MM.1S (cell line): ENCODE results near the gene R3HDM1.

Experiments used
- DNase-seq: peaks from one replicate; pipeline ENCODE4 v3.0.0-alpha.2; 2015
- H2AFZ ChIP-seq: fragments of 300-600 bp; sonication (generic); 2 replicates; pipeline ENCODE4 v1.6.0; 2016; ENCODE audit warnings: antibody characterized with exemption, low read length
- H3F3A ChIP-seq: fragments of 300-600 bp; sonication (generic); 2 replicates; pipeline ENCODE4 v1.6.1; 2016; ENCODE audit warnings: mild to moderate bottlenecking, antibody characterized with exemption, low read length, moderate library complexity, mixed read lengths; ENCODE audit not compliant: insufficient read depth
- H3K27ac ChIP-seq: fragments of 300-600 bp; sonication (generic); 2 replicates; pipeline ENCODE4 v1.5.1; 2016; ENCODE audit warnings: mild to moderate bottlenecking, low read length
- H3K27me3 ChIP-seq: fragments of 300-600 bp; sonication (generic); replicated peaks from 2 replicates; pipeline ENCODE4 v1.6.0; 2016; ENCODE audit warnings: low read length; ENCODE audit not compliant: insufficient read depth
- H3K36me3 ChIP-seq: fragments of 300-600 bp; sonication (generic); replicated peaks from 2 replicates; pipeline ENCODE4 v1.6.1; 2016; ENCODE audit warnings: mild to moderate bottlenecking, low read length, mixed read lengths; ENCODE audit not compliant: insufficient read depth
- H3K4me1 ChIP-seq: fragments of 300-600 bp; sonication (generic); 2 replicates; pipeline ENCODE4 v1.6.1; 2016; ENCODE audit warnings: low read length, mixed read lengths
- H3K4me2 ChIP-seq: fragments of 300-600 bp; sonication (generic); 2 replicates; pipeline ENCODE4 v1.6.0; 2016; ENCODE audit warnings: low read depth, low read length
- H3K4me3 ChIP-seq: fragments of 300-600 bp; sonication (generic); 2 replicates; pipeline ENCODE4 v1.5.1; 2016; ENCODE audit warnings: low read length, mixed read lengths
- H3K79me2 ChIP-seq: fragments of 300-600 bp; sonication (generic); 2 replicates; pipeline ENCODE4 v1.6.1; 2016; ENCODE audit warnings: mixed run types, low read length, mixed read lengths
- H3K9ac ChIP-seq: fragments of 300-600 bp; sonication (generic); 2 replicates; pipeline ENCODE4 v1.6.1; 2016; ENCODE audit warnings: low read length, mixed read lengths
- H3K9me2 ChIP-seq: fragments of 300-600 bp; sonication (generic); replicated peaks from 2 replicates; pipeline ENCODE4 v1.6.1; 2016; ENCODE audit warnings: mild to moderate bottlenecking, low read length, mixed read lengths; ENCODE audit not compliant: insufficient read depth
- H3K9me3 ChIP-seq: fragments of 300-600 bp; sonication (generic); replicated peaks from 2 replicates; pipeline ENCODE4 v1.6.1; 2016; ENCODE audit warnings: mild to moderate bottlenecking, low read length, mixed read lengths; ENCODE audit not compliant: insufficient read depth
- H4K20me1 ChIP-seq: fragments of 300-600 bp; sonication (generic); 2 replicates; pipeline ENCODE4 v1.6.1; 2016; ENCODE audit warnings: mild to moderate bottlenecking, low read length, moderate library complexity, mixed read lengths; ENCODE audit not compliant: insufficient read depth
- EZH2 ChIP-seq: fragments of 300-600 bp; sonication (generic); optimal IDR thresholded peaks from 2 replicates; pipeline ENCODE3; 2017; ENCODE audit warnings: low read depth, mild to moderate bottlenecking, antibody characterized with exemption, low read length, mixed read lengths
- EZH2phosphoT487 ChIP-seq: fragments of 300-600 bp; sonication (generic); IDR thresholded peaks from 2 replicates; pipeline ENCODE4 v1.6.1; 2018; ENCODE audit warnings: antibody characterized with exemption, low read length
- TF ChIP-seq, protein P1 (sequence below): fragments of 300-600 bp; sonication (generic); IDR thresholded peaks from 2 replicates; pipeline ENCODE4 v1.5.1; 2016; ENCODE audit warnings: antibody characterized with exemption, low read length, mixed read lengths

R3HDM1 gene

DNA sequence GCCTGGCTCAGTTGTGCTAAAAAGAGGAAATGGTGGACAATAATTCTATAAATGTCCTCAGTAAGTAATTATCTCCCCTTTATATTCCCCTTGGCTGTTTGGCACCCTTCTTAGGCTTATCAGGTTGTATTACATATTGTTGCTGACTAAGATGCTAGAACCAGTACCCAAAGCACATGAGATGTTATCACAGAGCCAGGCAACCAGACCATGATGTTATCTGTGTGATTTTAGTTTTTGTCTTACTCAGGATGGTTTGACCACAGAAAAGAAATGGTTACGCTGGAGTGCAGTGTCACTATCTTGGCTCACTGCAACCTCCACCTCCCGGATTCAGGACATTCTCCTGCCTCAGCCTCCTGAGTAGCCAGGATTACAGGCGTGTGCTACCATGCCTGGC, 15.2 kb downstream of the R3HDM1 start:
- Histone ChIP-seq H3K27ac (no peak overlapping the region), H3K36me3 (no peaks in the 10 kb centered on the region), H4K20me1 (0 out of 2 replicates have a peak, but pooled peaks cover 5% of the 10 kb centered on the region), H3K79me2 (peaks cover 80% of the 10 kb centered on the region), H3F3A (no peaks in the 10 kb centered on the region), H3K27me3 (no peaks in the 10 kb centered on the region), H3K4me3 (no peak overlapping the region), H3K9me2 (no peaks in the 10 kb centered on the region), H2AFZ (no peak overlapping the region), H3K9me3 (no peaks in the 10 kb centered on the region), H3K4me1 (no peaks in the 10 kb centered on the region), H3K9ac (no peak overlapping the region), H3K4me2 (no peak overlapping the region)
- TF ChIP-seq EZH2 (no peak), EZH2phosphoT487 (no peak)
- TF ChIP-seq, protein P1, sequence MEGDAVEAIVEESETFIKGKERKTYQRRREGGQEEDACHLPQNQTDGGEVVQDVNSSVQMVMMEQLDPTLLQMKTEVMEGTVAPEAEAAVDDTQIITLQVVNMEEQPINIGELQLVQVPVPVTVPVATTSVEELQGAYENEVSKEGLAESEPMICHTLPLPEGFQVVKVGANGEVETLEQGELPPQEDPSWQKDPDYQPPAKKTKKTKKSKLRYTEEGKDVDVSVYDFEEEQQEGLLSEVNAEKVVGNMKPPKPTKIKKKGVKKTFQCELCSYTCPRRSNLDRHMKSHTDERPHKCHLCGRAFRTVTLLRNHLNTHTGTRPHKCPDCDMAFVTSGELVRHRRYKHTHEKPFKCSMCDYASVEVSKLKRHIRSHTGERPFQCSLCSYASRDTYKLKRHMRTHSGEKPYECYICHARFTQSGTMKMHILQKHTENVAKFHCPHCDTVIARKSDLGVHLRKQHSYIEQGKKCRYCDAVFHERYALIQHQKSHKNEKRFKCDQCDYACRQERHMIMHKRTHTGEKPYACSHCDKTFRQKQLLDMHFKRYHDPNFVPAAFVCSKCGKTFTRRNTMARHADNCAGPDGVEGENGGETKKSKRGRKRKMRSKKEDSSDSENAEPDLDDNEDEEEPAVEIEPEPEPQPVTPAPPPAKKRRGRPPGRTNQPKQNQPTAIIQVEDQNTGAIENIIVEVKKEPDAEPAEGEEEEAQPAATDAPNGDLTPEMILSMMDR = no peak
- no peak for DNase-seq

GRCh38 chr2:135547311-135547710, 16.0 kb downstream of the R3HDM1 start:
- H2AFZ ChIP-seq = no peak overlapping the region
- H4K20me1 ChIP-seq = 0 out of 2 replicates have a peak, but pooled peaks cover 5% of the 10 kb centered on the region
- no peaks in the 10 kb centered on the region for H3K4me1 ChIP-seq
- no peak overlapping the region for H3K27ac ChIP-seq
- H3K79me2 ChIP-seq = peaks cover 80% of the 10 kb centered on the region
- no peaks in the 10 kb centered on the region for H3F3A ChIP-seq
- H3K9me3 ChIP-seq = no peaks in the 10 kb centered on the region
- H3K27me3 ChIP-seq = no peaks in the 10 kb centered on the region
- DNase-seq = no peak
- no peaks in the 10 kb centered on the region for H3K36me3 ChIP-seq
- H3K9me2 ChIP-seq = no peaks in the 10 kb centered on the region
- TF ChIP-seq EZH2phosphoT487 (no peak), EZH2 (no peak)
- TF ChIP-seq, protein P1 = no peak
- no peak overlapping the region for H3K4me3 ChIP-seq
- no peak overlapping the region for H3K4me2 ChIP-seq
- no peak overlapping the region for H3K9ac ChIP-seq

DNA sequence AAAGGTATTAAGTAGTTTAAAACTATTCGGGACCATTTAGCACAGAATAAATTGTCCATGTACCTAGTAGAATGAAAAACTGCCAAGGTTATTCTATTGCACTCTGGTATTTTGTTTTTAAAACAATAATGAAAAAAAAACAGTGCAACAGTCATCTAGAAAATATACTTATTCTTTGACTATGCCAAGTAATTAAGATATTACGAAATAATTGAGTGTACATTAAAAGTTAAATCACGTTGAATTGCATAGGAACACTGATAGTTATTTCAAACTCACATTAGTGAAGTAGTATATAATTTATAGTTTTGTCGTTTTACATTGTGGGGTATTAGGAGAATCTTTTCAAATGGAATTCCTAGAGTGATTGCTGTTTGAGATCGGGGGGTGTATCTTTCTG, 20.1 kb downstream of the R3HDM1 start:
- Histone ChIP-seq H3K27ac (no peak overlapping the region), H3K9ac (no peak overlapping the region), H3F3A (no peaks in the 10 kb centered on the region), H3K36me3 (no peaks in the 10 kb centered on the region), H3K9me3 (no peaks in the 10 kb centered on the region), H3K27me3 (no peaks in the 10 kb centered on the region), H3K9me2 (no peaks in the 10 kb centered on the region), H3K4me2 (no peak overlapping the region), H4K20me1 (no peaks in the 10 kb centered on the region), H3K4me1 (no peaks in the 10 kb centered on the region), H2AFZ (no peak overlapping the region), H3K4me3 (no peak overlapping the region), H3K79me2 (peaks cover 78% of the 10 kb centered on the region)
- TF ChIP-seq, protein P1 = no peak
- no peak for TF ChIP-seq EZH2phosphoT487
- no peak for TF ChIP-seq EZH2
- no peak for DNase-seq

DNA sequence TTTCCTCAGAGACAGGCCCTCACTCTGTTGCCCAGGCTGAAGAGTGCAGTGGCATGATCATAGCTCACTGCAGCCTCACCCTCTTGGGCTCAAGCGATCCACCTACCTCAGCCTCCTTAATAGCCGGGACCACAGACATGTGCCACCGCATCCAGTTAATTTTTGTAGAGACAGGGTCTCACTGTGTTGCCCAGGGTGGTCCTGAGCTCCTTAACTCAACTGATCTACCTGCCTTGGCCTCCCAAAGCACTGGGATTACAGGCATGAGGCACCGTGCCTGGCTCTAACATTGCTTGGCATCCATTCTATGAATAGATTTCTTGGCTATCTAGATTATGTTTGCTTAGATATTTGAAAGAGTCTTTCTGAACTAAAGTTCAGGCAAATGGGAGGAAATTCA, 21.6 kb downstream of the R3HDM1 start:
- TF ChIP-seq EZH2phosphoT487 = no peak
- TF ChIP-seq EZH2 = no peak
- TF ChIP-seq, protein P1 = no peak
- H4K20me1 ChIP-seq = no peaks in the 10 kb centered on the region
- no peaks in the 10 kb centered on the region for H3K9me2 ChIP-seq
- DNase-seq = no peak
- H3K4me2 ChIP-seq = no peak overlapping the region
- no peak overlapping the region for H3K27ac ChIP-seq
- H3K9ac ChIP-seq = no peak overlapping the region
- no peaks in the 10 kb centered on the region for H3F3A ChIP-seq
- no peaks in the 10 kb centered on the region for H3K4me1 ChIP-seq
- no peaks in the 10 kb centered on the region for H3K36me3 ChIP-seq
- H2AFZ ChIP-seq = no peak overlapping the region
- H3K27me3 ChIP-seq = no peaks in the 10 kb centered on the region
- no peaks in the 10 kb centered on the region for H3K9me3 ChIP-seq
- peaks cover 84% of the 10 kb centered on the region for H3K79me2 ChIP-seq
- H3K4me3 ChIP-seq = no peak overlapping the region
